GM18909 (cell line): ENCODE data around the gene TTC16.

Source experiments
- ATAC-seq: cut with Tn5 transposase; IDR thresholded peaks from one replicate; pipeline ENCODE4 v1.9.1; 2021; ENCODE audit warnings: mild to moderate bottlenecking; ENCODE audit not compliant: unreplicated experiment, poor library complexity

The TTC16 gene

GRCh38 chr9:127716412-127716811 lies 533 bp downstream of the TTC16 start:
- no peak for ATAC-seq

- ATAC-seq: no peak
Observed at GRCh38 chr9:127717766-127718165, 1.9 kb downstream of the TTC16 start.

GRCh38 chr9:127720031-127720864 lies 4.4 kb downstream of the TTC16 start:
- ATAC-seq: no peak

GRCh38 chr9:127720865-127721227 lies 5.0 kb downstream of the TTC16 start:
- ATAC-seq: no peak

GRCh38 chr9:127721391-127721821 lies 5.5 kb downstream of the TTC16 start:
- ATAC-seq: no peak

GRCh38 chr9:127722055-127722745 lies 6.3 kb downstream of the TTC16 start:
- ATAC-seq: no peak

GRCh38 chr9:127723013-127723412 lies 7.1 kb downstream of the TTC16 start:
- ATAC-seq: no peak

- ATAC-seq: no peak
Observed at GRCh38 chr9:127723444-127723843, 7.6 kb downstream of the TTC16 start.

GRCh38 chr9:127724012-127724411 lies 8.1 kb downstream of the TTC16 start:
- ATAC-seq: no peak

GRCh38 chr9:127726871-127727270 lies 11.0 kb downstream of the TTC16 start:
- ATAC-seq: no peak

- no peak for ATAC-seq
Observed at GRCh38 chr9:127728808-127729207, 12.9 kb downstream of the TTC16 start.

- ATAC-seq: no peak
Observed at GRCh38 chr9:127729522-127730256, 13.8 kb downstream of the TTC16 start.

GRCh38 chr9:127730262-127730661 lies 14.4 kb downstream of the TTC16 start:
- ATAC-seq: no peak

GRCh38 chr9:127730799-127731410 lies 15.0 kb downstream of the TTC16 start:
- ATAC-seq: no peak

GRCh38 chr9:127731938-127732337 lies 16.1 kb downstream of the TTC16 start:
- ATAC-seq: no peak

- ATAC-seq: no peak
Observed at GRCh38 chr9:127732444-127732843, 16.6 kb downstream of the TTC16 start.

GRCh38 chr9:127733614-127734013 lies 17.7 kb downstream of the TTC16 start:
- no peak for ATAC-seq

- ATAC-seq: no peak
Observed at GRCh38 chr9:127734247-127734746, 18.4 kb downstream of the TTC16 start.

GRCh38 chr9:127734747-127735529 lies 19.1 kb downstream of the TTC16 start, which contains the start of gene TOR2A:
TOR2A (minus strand) TSS chr9:127735294; CDS start chr9:127735270, 24 bp downstream.
- peak; percentile 89 for ATAC-seq
